OCI-LY1 (cell line): ENCODE data around the gene MCCC2.
"Not testable (repeated sequence)": the region's sequence is repeated elsewhere in the genome, so short reads cannot be mapped to it uniquely, and the experiment has no call there.

Source experiments
- EZH2 ChIP-seq: fragments of 200-600 bp; sonication (generic), shearing (Covaris generic); IDR thresholded peaks from 2 replicates; pipeline ENCODE4 v1.8.0; 2017; ENCODE audit warnings: borderline replicate concordance, mixed run types, mild to moderate bottlenecking, antibody characterized with exemption, low read length, moderate library complexity, mixed read lengths
- TF ChIP-seq, protein P1 (sequence below): fragments of 200-600 bp; sonication (generic), shearing (Covaris generic); IDR thresholded peaks from 2 replicates; pipeline ENCODE4 v1.5.1; 2017; ENCODE audit warnings: mild to moderate bottlenecking, antibody characterized with exemption, low read length, moderate library complexity, mixed read lengths

DNA sequence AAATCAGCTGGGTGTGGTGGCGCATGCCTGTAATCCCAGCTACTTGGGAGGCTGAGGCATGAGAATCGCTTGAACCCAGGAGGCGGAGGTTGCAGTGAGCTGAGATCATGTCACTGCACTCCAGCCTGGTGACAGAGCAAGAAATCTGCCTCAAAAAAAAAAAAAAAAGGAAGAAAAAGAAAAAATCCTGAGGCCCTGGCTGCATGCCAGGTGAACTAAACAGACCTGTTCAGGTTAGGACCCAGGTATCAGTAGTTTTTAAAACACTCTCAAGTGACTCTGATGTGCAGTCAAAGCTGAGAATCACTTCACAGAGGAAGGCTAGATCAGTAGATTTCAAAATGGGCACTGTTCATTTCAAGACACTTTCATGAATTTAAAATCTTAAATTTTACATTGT is 77.5 kb downstream of the MCCC2 start:
- not testable (repeated sequence) for TF ChIP-seq EZH2
- TF ChIP-seq, protein P1, sequence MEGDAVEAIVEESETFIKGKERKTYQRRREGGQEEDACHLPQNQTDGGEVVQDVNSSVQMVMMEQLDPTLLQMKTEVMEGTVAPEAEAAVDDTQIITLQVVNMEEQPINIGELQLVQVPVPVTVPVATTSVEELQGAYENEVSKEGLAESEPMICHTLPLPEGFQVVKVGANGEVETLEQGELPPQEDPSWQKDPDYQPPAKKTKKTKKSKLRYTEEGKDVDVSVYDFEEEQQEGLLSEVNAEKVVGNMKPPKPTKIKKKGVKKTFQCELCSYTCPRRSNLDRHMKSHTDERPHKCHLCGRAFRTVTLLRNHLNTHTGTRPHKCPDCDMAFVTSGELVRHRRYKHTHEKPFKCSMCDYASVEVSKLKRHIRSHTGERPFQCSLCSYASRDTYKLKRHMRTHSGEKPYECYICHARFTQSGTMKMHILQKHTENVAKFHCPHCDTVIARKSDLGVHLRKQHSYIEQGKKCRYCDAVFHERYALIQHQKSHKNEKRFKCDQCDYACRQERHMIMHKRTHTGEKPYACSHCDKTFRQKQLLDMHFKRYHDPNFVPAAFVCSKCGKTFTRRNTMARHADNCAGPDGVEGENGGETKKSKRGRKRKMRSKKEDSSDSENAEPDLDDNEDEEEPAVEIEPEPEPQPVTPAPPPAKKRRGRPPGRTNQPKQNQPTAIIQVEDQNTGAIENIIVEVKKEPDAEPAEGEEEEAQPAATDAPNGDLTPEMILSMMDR: not testable (repeated sequence)
